Body of pancreas (tissue), 4 donors: ENCODE results near the gene RPN2. TPM values are rescaled to one million over a fixed set of nuclear protein-coding genes. Genes with fewer than 3 reads are reported as not detected.

ENCODE experiments used
- ATAC-seq: fragments of 150-250 bp; one replicate; pipeline ENCODE4 v1.9.1; 2016
- DNase-seq, 4 donors: peaks; one replicate each; pipeline ENCODE4 v3.0.0-alpha.2; 2019
- H3K27ac ChIP-seq, 4 donors: fragments of 200-600 bp; sonication (generic); 1 replicate in 3 of 4; 2 replicates in 1 of 4; pipeline versions ENCODE4 v1.5.1 to v1.6.1; 2016 to 2019; ENCODE audit warnings: mild to moderate bottlenecking in 1 of 4, mixed read lengths in 1 of 4, moderate library complexity in 1 of 4
- H3K27me3 ChIP-seq, 2 donors: fragments of 200-600 bp; sonication (generic); one replicate each; pipeline ENCODE4 v1.6.0; 2016; ENCODE audit warnings: mild to moderate bottlenecking in 1 of 2
- H3K36me3 ChIP-seq, 2 donors: fragments of 200-600 bp; sonication (generic); replicated peaks in 1 of 2; 2 replicates each; pipeline ENCODE4 v1.5.1; 2016; ENCODE audit warnings: low read depth in 2 of 2; ENCODE audit not compliant: insufficient read depth in 1 of 2
- H3K4me1 ChIP-seq: fragments of 200-600 bp; sonication (generic); one replicate; pipeline ENCODE4 v1.6.0; 2016
- H3K4me3 ChIP-seq, 2 donors: fragments of 200-600 bp; sonication (generic); 1 replicate in 1 of 2; 2 replicates in 1 of 2; pipeline ENCODE4 v1.5.1; 2016 to 2019
- H3K9me3 ChIP-seq, 3 donors: fragments of 200-600 bp; sonication (generic); 1 replicate in 2 of 3; 2 replicates in 1 of 3; pipeline ENCODE4 v1.5.1; 2016
- POLR2A ChIP-seq, 3 donors: fragments of 450-650 bp; IDR thresholded peaks; one replicate each; pipeline ENCODE4 v1.6.1; 2016; ENCODE audit warnings: antibody characterized with exemption in 3 of 3, mild to moderate bottlenecking in 2 of 3
- WGBS, 2 donors: methylation state at CpG; one replicate each; pipeline ENCODE4 v1.1.5; 2017; 5-methylcytosine and 5-hydroxymethylcytosine counted together
- intact Hi-C: fragments of 100-400 bp; cut with DNase I; formaldehyde crosslinking; loops from one replicate; pipeline ENCODE4 v1.15.1; 2023
- total RNA-seq, 2 donors: library from RNA; depleted of rRNA; stranded (reverse); fragments of >200 nt; gene quantifications; one replicate each; pipeline ENCODE4 v1.1.0, GENCODE V29; 2016
- TF ChIP-seq, protein P1 (sequence below), 7 experiments: fragments of 450-650 bp in 4 of 7; fragments of 200-600 bp in 3 of 7; sonication (generic) in 3 of 7; IDR thresholded peaks; one replicate each; pipeline ENCODE4 v1.5.1; 2016 to 2019; ENCODE audit warnings: antibody characterized with exemption in 7 of 7

Gene RPN2
- total RNA-seq, 2 donors from 2014 or later: 70.0 to 111 TPM

GRCh38 chr20:37219751-37220668, 40.9 kb downstream of the RPN2 start:
- no peak overlapping the region for H3K4me3 ChIP-seq
- H3K27me3 ChIP-seq: no peaks in the 10 kb centered on the region
- intact Hi-C loops: no loop called here
- TF ChIP-seq POLR2A (IDR thresholded peaks at IDR 0.05): no peak
- TF ChIP-seq, protein P1, sequence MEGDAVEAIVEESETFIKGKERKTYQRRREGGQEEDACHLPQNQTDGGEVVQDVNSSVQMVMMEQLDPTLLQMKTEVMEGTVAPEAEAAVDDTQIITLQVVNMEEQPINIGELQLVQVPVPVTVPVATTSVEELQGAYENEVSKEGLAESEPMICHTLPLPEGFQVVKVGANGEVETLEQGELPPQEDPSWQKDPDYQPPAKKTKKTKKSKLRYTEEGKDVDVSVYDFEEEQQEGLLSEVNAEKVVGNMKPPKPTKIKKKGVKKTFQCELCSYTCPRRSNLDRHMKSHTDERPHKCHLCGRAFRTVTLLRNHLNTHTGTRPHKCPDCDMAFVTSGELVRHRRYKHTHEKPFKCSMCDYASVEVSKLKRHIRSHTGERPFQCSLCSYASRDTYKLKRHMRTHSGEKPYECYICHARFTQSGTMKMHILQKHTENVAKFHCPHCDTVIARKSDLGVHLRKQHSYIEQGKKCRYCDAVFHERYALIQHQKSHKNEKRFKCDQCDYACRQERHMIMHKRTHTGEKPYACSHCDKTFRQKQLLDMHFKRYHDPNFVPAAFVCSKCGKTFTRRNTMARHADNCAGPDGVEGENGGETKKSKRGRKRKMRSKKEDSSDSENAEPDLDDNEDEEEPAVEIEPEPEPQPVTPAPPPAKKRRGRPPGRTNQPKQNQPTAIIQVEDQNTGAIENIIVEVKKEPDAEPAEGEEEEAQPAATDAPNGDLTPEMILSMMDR (IDR thresholded peaks at IDR 0.05): no peak
- 82 to 83% methylated on average over 10 of the region's 10 CpGs for WGBS, 2 donors
- DNase-seq (peak in 1 of 4 donors; percentile 0), ATAC-seq (no peak)
- peaks cover 14% of the 10 kb centered on the region for H3K4me1 ChIP-seq
- no peak overlapping the region for H3K27ac ChIP-seq
- H3K9me3 ChIP-seq: no peaks in the 10 kb centered on the region
- H3K36me3 ChIP-seq: peaks cover 6 to 23% of the 10 kb centered on the region in 2 donors

GRCh38 chr20:37220731-37221130, 41.6 kb downstream of the RPN2 start:
- TF ChIP-seq, protein P1 (IDR thresholded peaks at IDR 0.05): no peak
- no peak for TF ChIP-seq POLR2A (IDR thresholded peaks at IDR 0.05)
- H3K9me3 ChIP-seq: no peaks in the 10 kb centered on the region
- intact Hi-C loops: no loop called here
- peaks cover 13 to 30% of the 10 kb centered on the region in 2 donors for H3K36me3 ChIP-seq
- peaks cover 14% of the 10 kb centered on the region for H3K4me1 ChIP-seq
- ATAC-seq (no peak), DNase-seq (no peak)
- no peak overlapping the region for H3K27ac ChIP-seq
- no peak overlapping the region for H3K4me3 ChIP-seq
- WGBS, 2 donors: 66 to 70% methylated on average over 3 of the region's 3 CpGs
- no peaks in the 10 kb centered on the region for H3K27me3 ChIP-seq

DNA sequence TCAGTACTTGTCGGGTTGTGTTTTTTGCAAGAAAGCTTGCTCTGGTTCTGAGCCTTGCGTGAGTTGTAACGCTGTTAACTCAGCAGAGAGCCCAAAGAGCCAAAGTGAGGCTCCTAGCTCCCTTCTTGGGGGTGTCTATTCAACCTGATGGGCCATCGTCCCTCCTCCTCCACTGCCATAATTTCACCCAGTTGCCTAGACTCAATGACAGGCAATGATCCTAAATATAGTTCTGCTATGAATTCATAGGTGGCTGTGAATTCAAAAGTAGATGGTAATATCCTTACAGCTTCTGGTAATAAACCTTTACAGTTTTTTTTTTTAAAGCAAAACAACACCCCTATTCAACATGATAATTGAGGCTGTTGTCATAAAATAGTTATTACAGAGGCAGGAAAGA, 43.0 kb downstream of the RPN2 start:
- no peaks in the 10 kb centered on the region for H3K27me3 ChIP-seq
- 94 to 95% methylated on average over 4 of the region's 4 CpGs for WGBS, 2 donors
- intact Hi-C loops: no loop called here
- H3K27ac ChIP-seq: no peak overlapping the region
- H3K4me3 ChIP-seq: no peak overlapping the region
- H3K4me1 ChIP-seq: peaks cover 14% of the 10 kb centered on the region
- DNase-seq (no peak), ATAC-seq (no peak)
- no peaks in the 10 kb centered on the region for H3K9me3 ChIP-seq
- TF ChIP-seq, protein P1 (IDR thresholded peaks at IDR 0.05): no peak
- TF ChIP-seq POLR2A (IDR thresholded peaks at IDR 0.05): no peak
- peaks cover 17 to 35% of the 10 kb centered on the region in 2 donors for H3K36me3 ChIP-seq

DNA sequence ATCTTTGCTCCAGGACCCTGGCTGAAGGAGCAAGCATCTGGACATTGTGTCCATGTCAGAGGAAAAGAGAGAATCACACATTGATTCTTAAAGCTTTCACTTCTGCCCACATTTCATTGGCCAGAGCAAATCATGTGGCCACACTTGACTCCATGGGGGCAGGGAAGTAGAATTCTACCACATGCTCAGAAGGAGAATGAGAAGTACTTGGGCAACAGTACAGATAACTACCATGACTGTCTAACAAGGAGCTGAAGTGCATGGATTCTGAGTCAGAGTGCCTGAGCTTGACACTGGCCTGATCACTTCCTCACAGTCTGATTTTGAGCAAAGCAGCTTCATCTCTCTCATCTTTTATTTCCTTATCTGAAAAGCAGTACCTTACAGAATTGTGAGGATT, 43.9 kb downstream of the RPN2 start:
- Histone ChIP-seq H3K4me3 (no peak overlapping the region), H3K27ac (no peak overlapping the region), H3K4me1 (peaks cover 14% of the 10 kb centered on the region), H3K36me3 (peaks cover 17 to 38% of the 10 kb centered on the region in 2 donors), H3K9me3 (no peaks in the 10 kb centered on the region), H3K27me3 (no peaks in the 10 kb centered on the region)
- peak in 2 of 4 donors; percentile 4 to 49 for DNase-seq
- TF ChIP-seq, protein P1 (IDR thresholded peaks at IDR 0.05): no peak
- TF ChIP-seq POLR2A (IDR thresholded peaks at IDR 0.05): no peak
- intact Hi-C loops: no loop called here
- ATAC-seq: peak; percentile 62
